OCI-LY1 (cell line): ENCODE data around the gene HDAC9.
"Not testable (repeated sequence)": the region's sequence is repeated elsewhere in the genome, so short reads cannot be mapped to it uniquely, and the experiment has no call there.

Experiments used
- H2AFZ ChIP-seq: fragments of 200-600 bp; sonication (generic), shearing (Covaris generic); 2 replicates; pipeline ENCODE4 v1.6.0; 2014; ENCODE audit warnings: antibody characterized with exemption, mild to moderate bottlenecking, low read length
- H3F3A ChIP-seq: fragments of 200-600 bp; sonication (generic), shearing (Covaris generic); 2 replicates; pipeline ENCODE4 v1.6.0; 2014; ENCODE audit warnings: mild to moderate bottlenecking, antibody characterized with exemption, low read length, moderate library complexity; ENCODE audit not compliant: insufficient read depth
- H3K27ac ChIP-seq: fragments of 200-600 bp; sonication (generic); 2 replicates; pipeline ENCODE4 v1.5.1; 2014; ENCODE audit warnings: low read length, mixed run types, mild to moderate bottlenecking, low read depth; ENCODE audit not compliant: poor library complexity, severe bottlenecking
- H3K27me3 ChIP-seq: fragments of 200-600 bp; sonication (generic); 2 replicates; pipeline ENCODE4 v1.6.0; 2014; ENCODE audit warnings: antibody characterized with exemption, mild to moderate bottlenecking, low read length, moderate library complexity; ENCODE audit not compliant: insufficient read depth
- H3K36me3 ChIP-seq: fragments of 200-600 bp; sonication (generic); 2 replicates; pipeline ENCODE4 v1.6.1; 2014; ENCODE audit warnings: mild to moderate bottlenecking, antibody characterized with exemption, low read length, moderate library complexity, mixed read lengths; ENCODE audit not compliant: insufficient read depth
- H3K4me1 ChIP-seq: fragments of 200-600 bp; sonication (generic); 2 replicates; pipeline ENCODE4 v1.5.1; 2014; ENCODE audit warnings: mild to moderate bottlenecking, low read length, moderate library complexity; ENCODE audit not compliant: insufficient read depth, severe bottlenecking
- H3K4me2 ChIP-seq: fragments of 200-600 bp; sonication (generic), shearing (Covaris generic); 2 replicates; pipeline ENCODE4 v1.6.1; 2014; ENCODE audit warnings: low read length
- H3K4me3 ChIP-seq: fragments of 200-600 bp; sonication (generic); 2 replicates; pipeline ENCODE4 v1.5.1; 2014; ENCODE audit warnings: low read length, low read depth, mild to moderate bottlenecking, mixed read lengths; ENCODE audit not compliant: poor library complexity, severe bottlenecking
- H3K79me2 ChIP-seq: fragments of 200-600 bp; shearing (Covaris generic); 2 replicates; pipeline ENCODE4 v1.6.1; 2016; ENCODE audit warnings: mixed run types, low read length, mixed read lengths; ENCODE audit not compliant: insufficient read depth
- H3K9ac ChIP-seq: fragments of 200-600 bp; sonication (generic), shearing (Covaris generic); 2 replicates; pipeline ENCODE4 v1.6.1; 2014; ENCODE audit warnings: mild to moderate bottlenecking, low read length, mixed read lengths
- H3K9me2 ChIP-seq: fragments of 200-600 bp; sonication (generic), shearing (Covaris generic); 2 replicates; pipeline ENCODE4 v1.6.1; 2014; ENCODE audit warnings: low read depth, mild to moderate bottlenecking, low read length, mixed read lengths
- H3K9me3 ChIP-seq: fragments of 200-600 bp; shearing (Covaris generic); 2 replicates; pipeline ENCODE4 v1.6.1; 2014; ENCODE audit warnings: low read length, mixed read lengths
- H4K20me1 ChIP-seq: fragments of 200-600 bp; sonication (generic), shearing (Covaris generic); 2 replicates; pipeline ENCODE4 v1.6.0; 2016; ENCODE audit warnings: mild to moderate bottlenecking, low read length; ENCODE audit not compliant: insufficient read depth
- EZH2 ChIP-seq: fragments of 200-600 bp; sonication (generic), shearing (Covaris generic); IDR thresholded peaks from 2 replicates; pipeline ENCODE4 v1.8.0; 2017; ENCODE audit warnings: borderline replicate concordance, mixed run types, mild to moderate bottlenecking, antibody characterized with exemption, low read length, moderate library complexity, mixed read lengths
- TF ChIP-seq, protein P1 (sequence below): fragments of 200-600 bp; sonication (generic), shearing (Covaris generic); IDR thresholded peaks from 2 replicates; pipeline ENCODE4 v1.5.1; 2017; ENCODE audit warnings: mild to moderate bottlenecking, antibody characterized with exemption, low read length, moderate library complexity, mixed read lengths

Gene HDAC9

DNA sequence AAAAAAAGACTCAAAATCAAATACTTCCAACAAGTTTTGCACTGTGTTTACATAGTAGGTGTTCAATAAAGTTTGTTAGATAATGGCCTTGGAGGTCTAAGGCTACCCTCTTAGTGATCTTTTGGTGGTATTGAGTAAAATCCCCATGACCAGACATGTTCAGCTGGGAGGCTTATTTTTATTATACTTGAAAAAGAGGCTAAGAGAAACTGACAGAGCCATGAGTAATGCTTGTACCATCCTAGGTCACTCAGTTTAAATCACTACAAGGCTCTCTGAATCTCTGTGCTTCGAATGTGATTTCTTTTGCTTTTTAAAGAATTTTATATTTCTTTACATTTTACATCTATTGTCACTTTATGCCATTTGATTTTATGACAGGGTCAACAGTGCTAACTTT is 531.3 kb downstream of the HDAC9 start:
- Histone ChIP-seq H4K20me1 (no peaks in the 10 kb centered on the region), H3K27ac (no peak overlapping the region), H3K4me2 (no peak overlapping the region), H3K9me2 (no peaks in the 10 kb centered on the region), H3K9ac (no peak overlapping the region), H3K36me3 (no peaks in the 10 kb centered on the region), H3K4me3 (no peak overlapping the region), H2AFZ (no peak overlapping the region), H3F3A (no peaks in the 10 kb centered on the region), H3K79me2 (no peaks in the 10 kb centered on the region), H3K9me3 (no peaks in the 10 kb centered on the region), H3K27me3 (no peaks in the 10 kb centered on the region), H3K4me1 (no peaks in the 10 kb centered on the region)
- TF ChIP-seq EZH2 = no peak
- TF ChIP-seq, protein P1, sequence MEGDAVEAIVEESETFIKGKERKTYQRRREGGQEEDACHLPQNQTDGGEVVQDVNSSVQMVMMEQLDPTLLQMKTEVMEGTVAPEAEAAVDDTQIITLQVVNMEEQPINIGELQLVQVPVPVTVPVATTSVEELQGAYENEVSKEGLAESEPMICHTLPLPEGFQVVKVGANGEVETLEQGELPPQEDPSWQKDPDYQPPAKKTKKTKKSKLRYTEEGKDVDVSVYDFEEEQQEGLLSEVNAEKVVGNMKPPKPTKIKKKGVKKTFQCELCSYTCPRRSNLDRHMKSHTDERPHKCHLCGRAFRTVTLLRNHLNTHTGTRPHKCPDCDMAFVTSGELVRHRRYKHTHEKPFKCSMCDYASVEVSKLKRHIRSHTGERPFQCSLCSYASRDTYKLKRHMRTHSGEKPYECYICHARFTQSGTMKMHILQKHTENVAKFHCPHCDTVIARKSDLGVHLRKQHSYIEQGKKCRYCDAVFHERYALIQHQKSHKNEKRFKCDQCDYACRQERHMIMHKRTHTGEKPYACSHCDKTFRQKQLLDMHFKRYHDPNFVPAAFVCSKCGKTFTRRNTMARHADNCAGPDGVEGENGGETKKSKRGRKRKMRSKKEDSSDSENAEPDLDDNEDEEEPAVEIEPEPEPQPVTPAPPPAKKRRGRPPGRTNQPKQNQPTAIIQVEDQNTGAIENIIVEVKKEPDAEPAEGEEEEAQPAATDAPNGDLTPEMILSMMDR = no peak

DNA sequence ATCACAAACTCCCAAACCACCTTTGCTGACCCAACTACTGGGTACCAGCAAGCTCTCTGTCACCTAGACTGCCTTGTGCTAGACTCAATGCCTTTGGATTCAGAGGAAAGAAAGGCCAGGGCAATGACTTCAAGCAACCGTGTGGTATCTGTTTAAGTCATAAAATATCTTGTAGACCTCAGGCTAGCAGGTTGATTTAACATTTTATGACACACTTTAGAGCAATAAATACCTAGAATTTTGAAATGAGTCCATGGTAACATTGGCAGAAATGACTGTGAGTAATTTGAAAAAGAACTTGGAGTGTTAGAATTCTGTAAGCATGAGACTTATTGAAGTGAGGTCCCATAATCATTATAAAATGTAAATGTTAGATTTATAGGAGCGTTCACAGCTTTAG is 534.7 kb downstream of the HDAC9 start:
- Histone ChIP-seq H3K36me3 (no peaks in the 10 kb centered on the region), H3K4me3 (no peak overlapping the region), H3K27me3 (no peaks in the 10 kb centered on the region), H3K4me2 (no peak overlapping the region), H3K27ac (no peak overlapping the region), H4K20me1 (no peaks in the 10 kb centered on the region), H3K9ac (no peak overlapping the region), H3K4me1 (no peaks in the 10 kb centered on the region), H3K79me2 (no peaks in the 10 kb centered on the region), H3F3A (no peaks in the 10 kb centered on the region), H2AFZ (no peak overlapping the region), H3K9me3 (no peaks in the 10 kb centered on the region), H3K9me2 (no peaks in the 10 kb centered on the region)
- TF ChIP-seq, protein P1 = no peak

DNA sequence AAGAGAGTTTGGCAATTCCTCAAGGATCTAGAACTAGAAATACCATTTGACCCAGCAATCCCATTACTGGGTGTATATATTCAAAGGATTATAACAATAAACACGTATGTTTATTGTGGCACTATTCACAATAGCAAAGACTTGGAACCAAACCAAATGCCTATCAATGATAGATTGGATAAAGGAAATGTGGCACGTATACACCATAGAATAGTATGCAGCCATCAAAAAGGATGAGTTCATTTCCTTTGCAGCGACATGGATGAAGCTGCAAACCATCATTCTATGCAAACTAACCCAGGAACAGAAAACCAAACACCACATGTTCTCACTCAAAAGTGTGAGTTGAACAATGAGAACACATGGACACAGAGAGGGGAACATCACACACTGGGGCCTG is 537.4 kb downstream of the HDAC9 start:
- not testable (repeated sequence) for H2AFZ ChIP-seq, H3K9me3 ChIP-seq, H3K79me2 ChIP-seq, H3K4me1 ChIP-seq, H3K9ac ChIP-seq, H3K27ac ChIP-seq, H3K27me3 ChIP-seq, H3K4me3 ChIP-seq, H3K9me2 ChIP-seq, H3F3A ChIP-seq, H4K20me1 ChIP-seq, H3K4me2 ChIP-seq, H3K36me3 ChIP-seq

DNA sequence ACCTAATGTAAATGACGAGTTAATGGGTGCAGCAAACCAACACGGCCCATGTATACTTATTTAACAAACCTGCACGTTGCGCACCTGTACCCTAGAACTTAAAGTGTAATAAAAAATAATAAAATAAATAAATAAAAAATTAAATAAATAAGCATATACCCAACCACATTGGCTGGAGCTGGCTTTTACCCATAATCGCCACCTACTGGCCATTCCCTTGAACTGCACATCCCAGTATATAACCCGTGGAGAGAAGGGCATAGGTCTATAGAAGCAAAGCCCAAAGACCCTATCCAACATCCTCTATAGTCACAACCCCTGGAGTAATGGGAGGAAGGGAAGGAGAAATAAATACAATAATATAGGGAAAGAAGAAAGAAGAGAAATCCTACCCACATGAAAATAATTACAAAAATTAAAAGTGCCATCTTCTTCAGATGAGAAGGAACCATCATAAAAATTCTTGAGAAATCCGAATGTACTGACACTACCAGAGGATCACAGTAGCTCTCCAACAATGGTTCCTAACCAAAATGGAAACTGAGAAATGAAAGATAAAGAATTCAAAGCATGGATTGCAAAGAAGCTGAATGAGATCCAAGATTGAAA is 556.3 kb downstream of the HDAC9 start:
- Histone ChIP-seq H3K4me3 (no peak overlapping the region), H3K4me2 (no peak overlapping the region), H3K9me3 (no peaks in the 10 kb centered on the region), H3F3A (no peaks in the 10 kb centered on the region), H3K4me1 (no peaks in the 10 kb centered on the region), H3K27ac (no peak overlapping the region), H3K9me2 (no peaks in the 10 kb centered on the region), H4K20me1 (no peaks in the 10 kb centered on the region), H3K27me3 (no peaks in the 10 kb centered on the region), H3K79me2 (no peaks in the 10 kb centered on the region), H3K36me3 (no peaks in the 10 kb centered on the region), H3K9ac (no peak overlapping the region), H2AFZ (no peak overlapping the region)
- TF ChIP-seq, protein P1 = peak; percentile 68
- no peak for TF ChIP-seq EZH2
